ENCODE data around the gene RAB31. TPM values are rescaled to one million over a fixed set of nuclear protein-coding genes. Genes with fewer than 3 reads are reported as not detected.

RAB31 gene
- total RNA-seq, 4 donors from 2014 or later = 3.2 to 7.1 (median 4.4) TPM

DNA sequence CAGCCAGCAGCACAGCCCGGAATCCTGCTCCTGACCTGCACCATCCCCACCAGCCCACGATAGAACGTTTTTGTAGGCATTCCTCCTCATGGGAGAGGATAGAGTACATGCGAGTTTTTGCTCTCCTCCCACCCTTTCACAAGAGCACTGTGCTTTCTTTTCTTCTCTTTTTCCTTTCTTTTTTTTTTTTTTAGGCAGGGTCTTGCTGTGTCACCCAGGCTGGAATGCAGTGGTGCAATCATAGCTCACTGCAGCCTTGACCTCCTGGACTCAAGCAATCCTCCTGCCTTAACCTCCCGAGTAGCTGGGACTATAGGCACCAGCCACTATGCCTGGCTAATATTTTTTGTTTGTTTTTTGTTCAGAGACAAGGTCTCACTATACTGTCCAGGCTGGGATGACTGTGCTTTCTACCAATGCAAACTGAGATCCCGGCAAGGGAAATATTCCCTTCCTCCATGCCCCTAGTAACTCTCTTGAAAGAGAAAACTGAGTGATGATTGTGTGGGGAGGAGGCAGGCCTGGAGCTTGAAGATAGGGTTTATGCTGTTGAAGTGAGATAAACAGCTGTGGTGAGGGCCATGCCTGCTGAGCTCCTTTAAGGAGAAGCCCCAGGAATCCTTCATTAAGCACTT, 95.1 kb downstream of the RAB31 start:
- Histone ChIP-seq H3K36me3 (no peaks in the 10 kb centered on the region), H3K4me3 (no peak overlapping the region), H3K27me3 (no peaks in the 10 kb centered on the region), H3K9me3 (no peaks in the 10 kb centered on the region), H3K4me1 (peaks cover 7 to 15% of the 10 kb centered on the region in 2 donors), H3K27ac (no peak overlapping the region)
- ATAC-seq = no peak
- intact Hi-C loops (cut with DNase I; ENCODE audit: low total_unique reads) = no loop called here
- DNase-seq = no peak
- TF ChIP-seq POLR2A (IDR thresholded peaks at IDR 0.05) = no peak
- TF ChIP-seq, protein P1, sequence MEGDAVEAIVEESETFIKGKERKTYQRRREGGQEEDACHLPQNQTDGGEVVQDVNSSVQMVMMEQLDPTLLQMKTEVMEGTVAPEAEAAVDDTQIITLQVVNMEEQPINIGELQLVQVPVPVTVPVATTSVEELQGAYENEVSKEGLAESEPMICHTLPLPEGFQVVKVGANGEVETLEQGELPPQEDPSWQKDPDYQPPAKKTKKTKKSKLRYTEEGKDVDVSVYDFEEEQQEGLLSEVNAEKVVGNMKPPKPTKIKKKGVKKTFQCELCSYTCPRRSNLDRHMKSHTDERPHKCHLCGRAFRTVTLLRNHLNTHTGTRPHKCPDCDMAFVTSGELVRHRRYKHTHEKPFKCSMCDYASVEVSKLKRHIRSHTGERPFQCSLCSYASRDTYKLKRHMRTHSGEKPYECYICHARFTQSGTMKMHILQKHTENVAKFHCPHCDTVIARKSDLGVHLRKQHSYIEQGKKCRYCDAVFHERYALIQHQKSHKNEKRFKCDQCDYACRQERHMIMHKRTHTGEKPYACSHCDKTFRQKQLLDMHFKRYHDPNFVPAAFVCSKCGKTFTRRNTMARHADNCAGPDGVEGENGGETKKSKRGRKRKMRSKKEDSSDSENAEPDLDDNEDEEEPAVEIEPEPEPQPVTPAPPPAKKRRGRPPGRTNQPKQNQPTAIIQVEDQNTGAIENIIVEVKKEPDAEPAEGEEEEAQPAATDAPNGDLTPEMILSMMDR (IDR thresholded peaks at IDR 0.05 in 4 of 5, conservative IDR thresholded peaks at IDR 0.05 in 1 of 5) = no peak
- in situ Hi-C loops (cut with MboI; ENCODE audit: low sequenced_read_pairs in 4 of 4) = loop anchor here in 2 of 4 donors (25.0 kb wide), 2 partner anchors 109 to 734 kb away; partner anchors contain the start of genes VAPA (in 2 of the 2) and NAPG (in 1 of the 2)

DNA sequence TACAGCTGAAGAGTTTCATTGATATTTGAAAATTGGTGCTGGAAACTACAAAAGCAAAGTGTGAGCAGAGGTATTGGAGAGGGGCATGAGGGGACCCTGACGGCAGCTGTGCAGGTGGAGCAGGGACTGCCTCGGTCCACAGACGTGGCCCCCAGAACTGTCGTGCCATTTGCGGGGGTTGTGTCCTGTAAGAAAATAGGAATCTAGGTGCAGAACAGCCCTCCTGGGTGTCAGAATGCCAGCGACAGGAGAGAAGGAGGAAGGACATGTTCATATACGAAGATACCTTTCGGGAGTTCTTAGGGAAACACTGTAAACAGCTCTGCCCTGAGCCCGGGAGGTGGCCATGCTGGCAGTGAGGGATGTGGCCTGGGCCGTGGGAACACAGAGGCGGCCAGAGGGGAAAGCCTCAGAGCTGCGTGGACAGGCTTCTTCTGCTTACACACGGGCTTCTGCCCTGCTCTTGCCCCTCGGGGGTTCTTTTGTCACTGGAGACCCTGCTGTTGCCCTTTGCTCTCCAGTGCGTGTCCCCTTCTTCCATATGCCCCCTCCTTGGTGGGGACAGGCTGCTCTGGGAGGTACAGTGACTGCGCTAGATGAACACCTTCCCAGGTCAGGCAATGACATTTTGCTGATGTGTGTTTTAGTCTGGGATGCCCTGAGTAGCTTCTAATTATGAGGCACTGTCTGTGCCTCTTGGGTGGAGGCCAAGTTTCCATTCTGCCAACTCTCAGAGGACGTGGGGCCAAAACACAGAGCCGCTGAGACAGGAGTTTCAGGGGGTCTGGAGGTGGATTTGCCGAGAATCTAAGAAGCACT, 95.8 kb downstream of the RAB31 start:
- in situ Hi-C loops (cut with MboI; ENCODE audit: low sequenced_read_pairs in 4 of 4) (loop anchor here in 2 of 4 donors (25.0 kb wide), 2 partner anchors 108 to 733 kb away; partner anchors contain the start of genes VAPA (in 2 of the 2) and NAPG (in 1 of the 2)), intact Hi-C loops (cut with DNase I; ENCODE audit: low total_unique reads) (no loop called here)
- TF ChIP-seq POLR2A (IDR thresholded peaks at IDR 0.05) = no peak
- TF ChIP-seq, protein P1 (IDR thresholded peaks at IDR 0.05 in 4 of 5, conservative IDR thresholded peaks at IDR 0.05 in 1 of 5) = no peak
- Histone ChIP-seq H3K4me3 (peak overlapping the region in 3 of 4 donors; percentile 22 to 33 (median 28)), H3K27me3 (no peaks in the 10 kb centered on the region), H3K27ac (peak overlapping the region; percentile 53 to 67 (median 62)), H3K36me3 (no peaks in the 10 kb centered on the region), H3K4me1 (peaks cover 7 to 20% of the 10 kb centered on the region in 2 donors), H3K9me3 (no peaks in the 10 kb centered on the region)
- peak; percentile 32 to 62 for ATAC-seq
- DNase-seq = peak in 1 of 2 donors; percentile 35

DNA sequence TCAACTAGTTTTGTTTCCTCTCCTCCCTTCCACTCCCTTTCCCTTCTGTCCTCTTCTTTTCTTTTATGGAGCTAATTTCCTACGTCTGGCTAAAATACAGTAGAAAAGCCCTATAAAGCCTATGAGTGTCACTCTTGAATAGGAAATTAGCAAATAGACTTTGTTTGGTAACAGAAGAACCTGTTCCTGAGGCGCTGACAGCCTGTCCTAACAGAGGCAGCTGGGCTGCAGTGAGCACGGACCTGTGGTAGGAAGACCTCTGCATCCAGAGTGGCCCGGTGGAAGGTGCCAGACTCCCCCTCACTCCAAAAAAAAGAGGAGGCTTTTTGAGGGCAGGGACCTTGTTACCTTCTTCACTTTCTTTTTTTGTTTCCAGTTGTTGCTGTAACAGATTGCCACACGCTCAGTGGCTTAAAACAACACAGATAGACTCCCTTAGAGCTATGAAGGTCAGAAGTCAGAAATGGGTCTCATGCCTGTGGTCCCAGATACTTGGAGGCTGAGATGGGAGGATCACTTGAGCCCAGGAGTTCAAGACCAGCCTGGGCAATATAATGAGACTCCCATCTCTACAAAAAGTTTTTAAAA, 96.5 kb downstream of the RAB31 start:
- in situ Hi-C loops (cut with MboI; ENCODE audit: low sequenced_read_pairs in 4 of 4) = loop anchor here in 2 of 4 donors (25.0 kb wide), 2 partner anchors 108 to 733 kb away; partner anchors contain the start of genes VAPA (in 2 of the 2) and NAPG (in 1 of the 2)
- Histone ChIP-seq H3K4me1 (peaks cover 11 to 26% of the 10 kb centered on the region in 2 donors), H3K27me3 (no peaks in the 10 kb centered on the region), H3K27ac (peak overlapping the region; percentile 53 to 67 (median 62)), H3K4me3 (peak overlapping the region in 3 of 4 donors; percentile 22 to 33 (median 28)), H3K9me3 (no peaks in the 10 kb centered on the region), H3K36me3 (no peaks in the 10 kb centered on the region)
- ATAC-seq = peak; percentile 81 to 92
- TF ChIP-seq, protein P1 (IDR thresholded peaks at IDR 0.05 in 4 of 5, conservative IDR thresholded peaks at IDR 0.05 in 1 of 5) = no peak
- no peak for TF ChIP-seq POLR2A (IDR thresholded peaks at IDR 0.05)
- DNase-seq = peak in 1 of 2 donors; percentile 50
- intact Hi-C loops (cut with DNase I; ENCODE audit: low total_unique reads) = no loop called here

DNA sequence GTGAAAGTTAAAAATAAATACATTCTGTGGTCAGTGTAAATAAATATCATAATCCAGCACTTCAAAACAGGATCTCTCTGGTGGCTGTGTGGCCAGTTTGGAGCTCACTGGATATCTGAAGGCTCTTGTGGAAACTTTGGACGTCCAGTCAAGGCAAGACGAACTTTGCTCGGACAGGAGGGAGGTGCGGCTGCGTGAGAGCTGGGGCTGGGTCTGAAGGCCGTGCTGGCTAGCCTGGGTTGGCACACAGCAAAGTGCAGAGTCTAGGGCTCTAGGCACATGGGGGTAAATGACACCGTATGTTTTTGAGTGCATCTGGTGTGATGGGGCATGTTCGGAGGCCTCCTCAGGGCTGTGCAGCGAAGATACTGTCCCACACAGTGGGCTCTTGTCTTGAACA, 98.8 kb downstream of the RAB31 start:
- Histone ChIP-seq H3K27ac (no peak overlapping the region), H3K4me1 (peaks cover 33 to 49% of the 10 kb centered on the region in 2 donors), H3K36me3 (no peaks in the 10 kb centered on the region), H3K9me3 (no peaks in the 10 kb centered on the region), H3K27me3 (no peaks in the 10 kb centered on the region), H3K4me3 (no peak overlapping the region)
- ATAC-seq = no peak
- no peak for DNase-seq
- intact Hi-C loops (cut with DNase I; ENCODE audit: low total_unique reads) = no loop called here
- in situ Hi-C loops (cut with MboI; ENCODE audit: low sequenced_read_pairs in 4 of 4) = loop anchor here in 2 of 4 donors (25.0 kb wide), 2 partner anchors 105 to 730 kb away; partner anchors contain the start of genes VAPA (in 2 of the 2) and NAPG (in 1 of the 2)
- TF ChIP-seq, protein P1 (IDR thresholded peaks at IDR 0.05 in 4 of 5, conservative IDR thresholded peaks at IDR 0.05 in 1 of 5) = no peak
- no peak for TF ChIP-seq POLR2A (IDR thresholded peaks at IDR 0.05)

Measured in gastrocnemius medialis (tissue), 4 donors.